Astrocyte (in vitro differentiated cells and primary cell): Measurements from ENCODE around the gene PTPRN2.

ENCODE experiments used
- CTCF ChIP-seq: IDR thresholded peaks from 2 replicates; pipeline ENCODE4 v1.5.1; 2011; ENCODE audit warnings: low read depth, mild to moderate bottlenecking, inconsistent platforms, low read length, moderate library complexity; ENCODE audit not compliant: insufficient read depth
- EZH2 ChIP-seq: IDR thresholded peaks from 2 replicates; pipeline ENCODE4 v1.6.1; 2012; ENCODE audit warnings: mild to moderate bottlenecking, low read length, inconsistent platforms; ENCODE audit not compliant: insufficient read depth

GRCh38 chr7:157506268-157506667, 1081.4 kb downstream of the PTPRN2 start:
- TF ChIP-seq CTCF (no peak), EZH2 (no peak)
